Measurements from ENCODE around the gene FXYD1.

FXYD1 gene

DNA sequence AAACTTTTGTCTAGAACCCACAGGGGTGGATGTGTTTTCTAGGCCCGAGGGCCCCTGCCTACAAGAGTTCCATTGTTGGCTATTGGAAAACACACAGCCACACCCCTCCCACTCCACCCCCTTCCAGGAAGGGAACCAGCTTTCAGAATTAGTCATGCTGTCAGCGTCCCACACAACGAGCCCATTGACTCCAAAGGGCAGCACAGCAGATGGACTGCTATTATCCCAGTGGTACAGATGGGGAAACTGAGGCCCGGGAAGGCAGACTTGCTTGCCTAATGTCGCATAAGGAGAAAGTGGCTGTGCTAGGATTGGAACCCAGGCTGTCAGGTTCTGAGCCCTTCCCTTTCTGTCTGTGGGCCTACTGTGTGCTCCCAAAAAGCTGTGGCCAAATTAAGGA lies 31.1 kb upstream of the FXYD1 start:
- DNase-seq, result peak in 41 of 51 donors; percentile 17 to 92 (median 78)

DNA sequence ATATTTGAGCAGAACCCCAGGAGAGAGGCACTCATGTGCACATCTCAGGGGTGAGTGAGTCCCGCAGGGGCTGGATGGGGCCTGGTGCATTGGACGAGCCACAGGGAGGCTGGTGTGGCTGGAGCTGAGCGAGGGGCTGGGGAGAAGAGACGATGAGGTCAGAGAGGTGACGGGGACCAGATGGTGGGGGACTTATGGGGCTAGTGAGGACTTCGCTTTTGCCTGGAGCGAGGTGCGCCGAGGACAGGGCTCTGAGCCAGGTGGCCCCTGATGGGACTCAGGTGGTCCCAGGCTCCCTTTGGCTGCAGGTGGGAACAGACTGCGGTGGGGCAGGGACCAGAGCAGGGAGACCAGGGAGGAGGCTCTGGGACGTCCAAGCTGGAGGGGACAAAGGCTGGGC lies 29.9 kb upstream of the FXYD1 start:
- no peak for DNase-seq

DNA sequence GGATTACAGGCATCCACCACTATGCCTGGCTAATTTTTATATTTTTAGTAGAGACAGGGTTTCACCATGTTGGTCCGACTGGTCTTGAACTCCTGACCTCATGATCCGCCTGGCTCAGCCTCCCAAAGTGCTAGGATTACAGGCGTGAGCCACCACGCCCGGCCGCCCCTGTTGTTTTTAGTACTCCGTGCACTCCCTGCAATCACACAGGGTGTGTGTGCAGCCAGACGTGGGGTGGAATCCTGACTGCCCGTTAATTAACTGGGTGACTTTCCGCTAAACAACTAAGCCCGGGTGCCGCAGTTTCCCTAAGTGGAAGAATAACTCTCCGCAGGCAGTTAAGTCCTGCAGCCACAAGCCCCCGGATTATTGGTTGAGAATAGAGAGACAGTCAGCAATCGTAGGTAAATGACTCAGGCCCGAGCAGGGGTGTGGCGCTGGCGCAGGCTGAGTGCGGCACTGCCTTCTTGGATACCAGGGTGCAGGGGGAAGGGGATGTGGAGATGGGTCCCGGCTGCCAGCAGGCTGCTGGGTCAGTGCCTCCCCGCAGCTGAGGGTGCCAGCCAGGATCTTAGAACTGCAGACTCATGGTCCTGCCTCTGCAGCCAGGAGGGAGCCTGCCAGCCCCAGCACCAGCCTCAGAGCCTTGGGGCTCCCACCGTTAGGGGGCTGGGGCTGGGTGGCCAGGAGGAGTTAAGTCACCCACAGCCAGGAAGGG lies 29.1 kb upstream of the FXYD1 start:
- DNase-seq, result peak in 37 of 51 donors; percentile 24 to 79 (median 55)

DNA sequence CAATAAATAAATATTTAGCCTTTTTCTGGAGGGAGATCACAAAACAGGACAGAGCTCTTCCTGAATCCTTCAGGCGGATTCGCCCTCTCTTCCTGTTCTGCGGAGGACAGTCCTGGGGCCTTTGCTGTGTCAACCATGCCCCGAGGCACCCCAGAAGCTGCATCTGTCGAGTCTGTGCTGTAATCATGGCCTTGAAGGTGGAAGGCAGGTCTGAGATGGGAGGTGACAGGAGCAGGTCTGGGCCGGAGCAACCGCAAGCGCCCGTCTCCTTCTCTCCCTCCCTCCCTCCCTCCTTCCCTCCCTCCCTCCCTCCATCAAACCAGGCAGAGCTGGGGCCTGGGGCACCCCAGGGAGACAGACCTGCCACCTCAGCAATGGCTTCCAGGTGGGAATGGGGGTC lies 27.6 kb upstream of the FXYD1 start:
- peak in 2 of 51 donors; percentile 14 to 18 for DNase-seq

DNA sequence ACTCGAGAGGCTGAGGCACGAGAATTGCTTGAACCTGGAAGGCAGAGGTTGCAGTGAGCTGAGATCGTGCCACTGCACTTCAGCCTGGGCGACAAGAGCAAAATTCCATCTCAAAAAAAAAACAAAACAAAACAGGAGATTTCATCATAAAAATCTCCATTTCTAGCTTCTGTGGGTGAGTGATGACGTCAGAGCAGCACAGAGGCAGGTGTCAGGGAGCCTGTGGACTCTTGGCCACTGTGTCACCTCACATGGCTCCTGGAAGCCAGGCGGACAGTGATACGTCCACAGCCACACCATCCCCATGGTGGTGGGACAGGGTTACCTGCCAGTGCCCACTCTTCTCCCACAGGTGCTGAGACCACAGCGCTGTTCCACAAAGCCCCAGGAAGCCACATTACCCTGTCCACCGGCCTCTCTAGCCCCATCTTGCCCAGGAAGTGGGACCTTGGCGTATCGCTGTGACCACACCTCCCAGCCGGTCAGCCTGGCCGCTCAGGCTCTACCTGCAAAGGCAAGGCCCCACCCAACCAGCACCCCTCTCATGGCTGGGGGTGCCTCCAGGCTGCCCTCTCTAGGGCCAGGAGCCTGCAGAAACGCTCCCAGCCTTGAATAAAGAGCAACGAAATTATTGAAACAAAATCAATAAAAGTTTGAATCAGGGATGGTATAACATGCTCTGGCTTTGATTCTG lies 25.5 kb upstream of the FXYD1 start:
- no peak for DNase-seq

DNA sequence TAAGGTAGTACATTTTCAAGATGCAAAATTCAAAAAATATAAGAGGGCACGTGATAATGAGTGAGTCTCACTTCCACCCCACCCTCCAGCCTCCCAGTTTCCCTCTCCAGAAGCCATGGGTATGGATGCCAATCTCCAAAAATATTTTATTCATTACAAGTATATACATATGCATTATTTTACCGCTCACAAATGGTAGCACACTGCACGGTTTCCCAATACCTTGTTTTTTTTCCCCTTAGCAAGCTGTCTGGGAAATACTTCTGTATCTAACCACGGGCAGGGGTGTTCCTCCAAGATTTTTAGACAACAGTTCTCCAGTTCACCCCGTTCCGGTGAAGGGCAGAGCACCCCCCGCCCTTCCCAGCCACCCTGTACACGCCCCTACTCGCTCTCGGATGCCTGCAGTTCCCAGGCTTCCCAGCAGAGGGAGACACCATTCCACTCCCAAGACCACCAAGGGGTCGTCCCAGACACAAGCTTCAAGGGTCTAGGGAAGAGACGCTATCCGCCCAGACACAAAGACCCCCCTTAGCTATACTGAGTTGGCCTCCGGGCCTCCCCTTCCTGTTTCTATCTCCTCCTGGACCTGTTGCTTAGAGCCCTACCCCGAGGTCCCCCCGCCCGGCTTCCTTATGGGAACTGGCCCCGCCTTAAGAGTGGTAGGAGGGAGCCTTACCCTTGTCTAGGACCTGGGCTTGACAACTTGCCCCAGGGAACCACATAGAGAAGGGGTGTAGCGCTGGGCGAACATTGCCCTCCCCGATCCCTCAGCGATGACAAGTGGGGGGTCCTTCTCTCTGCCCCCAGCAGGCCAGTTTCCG lies 24.1 kb upstream of the FXYD1 start:
- peak in 49 of 51 donors; percentile 34 to 93 (median 80) for DNase-seq

DNA sequence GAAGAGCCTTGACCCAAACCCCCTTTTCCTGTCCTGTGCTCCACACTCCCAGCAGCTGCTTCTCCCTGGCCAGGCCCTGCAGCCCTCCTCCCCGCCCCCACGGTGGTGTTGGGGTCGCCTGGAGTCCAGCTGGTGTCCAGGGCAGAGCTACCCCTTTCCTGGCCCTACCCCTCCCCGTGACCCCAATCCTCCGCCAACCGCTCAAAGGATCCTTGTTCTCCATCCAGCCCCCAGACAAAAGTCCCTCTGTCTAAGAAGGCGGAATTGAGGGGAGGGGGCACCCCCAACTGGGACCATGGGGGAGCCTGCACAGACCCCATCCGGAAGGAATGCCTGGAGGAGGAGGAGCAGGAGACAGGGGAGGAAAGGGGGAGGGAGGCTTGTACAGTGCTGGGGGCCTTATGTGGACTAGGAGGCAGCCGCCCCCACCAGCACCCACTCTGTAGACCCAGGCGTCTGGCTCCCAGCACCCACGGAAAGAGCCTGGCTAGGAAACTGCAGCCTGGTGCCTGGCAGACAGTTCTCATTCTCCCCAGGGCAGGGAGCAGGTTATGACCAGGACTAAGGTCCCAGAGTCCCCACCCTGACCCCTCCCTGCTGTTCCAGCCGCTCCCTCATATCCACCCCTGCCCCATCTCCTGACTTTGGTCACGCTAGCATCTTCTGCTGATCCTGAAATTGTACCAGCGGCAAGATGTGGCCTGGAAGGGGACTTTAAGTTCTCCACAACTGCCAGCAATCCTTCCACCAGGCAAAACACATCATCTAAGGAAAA lies 23.3 kb upstream of the FXYD1 start, which contains the start of gene FXYD3:
FXYD3 (plus strand) TSS at position 647 of the 775 bp plus-strand sequence. CDS start 3,554 bp downstream, outside the sequence.
- DNase-seq, result peak in 48 of 51 donors; percentile 45 to 94 (median 81)

DNA sequence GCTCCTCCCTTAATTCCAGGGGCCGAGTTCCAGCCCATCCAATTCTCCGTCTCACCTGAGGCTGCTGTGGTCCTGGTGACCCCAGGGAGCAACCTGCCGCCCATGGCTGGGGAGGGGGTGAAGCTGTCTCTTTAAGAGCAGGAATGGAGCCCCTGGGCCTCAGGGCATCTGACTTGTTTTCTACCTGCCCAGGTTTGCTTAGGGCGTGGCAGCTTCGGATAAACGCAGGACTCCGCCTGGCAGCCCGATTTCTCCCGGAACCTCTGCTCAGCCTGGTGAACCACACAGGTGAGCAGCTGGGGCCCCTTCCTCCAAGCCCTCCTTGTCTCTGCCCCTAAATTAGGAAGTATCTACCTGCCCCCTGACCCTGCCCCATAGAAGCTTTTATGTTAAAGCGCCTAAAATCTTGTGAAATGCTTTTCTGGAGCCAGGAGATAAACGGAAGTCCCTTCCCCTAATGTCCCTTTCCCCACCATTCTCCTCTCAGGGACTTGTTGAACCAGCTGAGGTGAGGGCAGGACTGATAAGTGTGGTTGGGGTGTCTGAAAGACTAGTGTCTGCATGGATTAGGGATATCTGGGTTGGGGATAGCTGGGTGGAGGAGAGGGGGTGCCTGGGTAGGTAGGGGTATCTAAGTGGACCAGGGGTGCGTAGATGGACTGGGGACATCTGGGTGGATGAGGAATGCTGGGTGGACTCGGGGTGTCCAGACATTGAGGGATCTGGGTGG lies 22.4 kb upstream of the FXYD1 start:
- DNase-seq, result peak in 1 of 51 donors; percentile 13

DNA sequence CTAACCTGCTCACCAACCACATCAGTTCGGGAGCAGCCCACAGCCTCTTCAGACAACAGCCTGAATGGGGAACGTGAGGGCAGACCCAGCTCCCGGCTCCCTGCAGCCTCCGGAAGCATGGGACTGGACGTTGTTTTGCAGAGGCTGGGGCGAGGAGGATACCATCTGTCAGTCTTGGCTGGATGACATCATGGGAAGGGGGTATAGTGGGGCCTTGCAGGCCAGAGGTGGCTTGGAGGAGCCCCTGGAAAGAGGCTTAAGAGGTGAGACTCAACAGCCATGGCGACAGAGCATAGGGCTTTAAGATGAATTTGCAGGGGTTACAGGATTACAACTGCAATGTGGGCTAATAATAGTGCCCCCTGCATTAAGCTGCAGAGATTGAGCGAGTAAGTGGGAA lies 21.5 kb upstream of the FXYD1 start:
- peak in 1 of 51 donors; percentile 14 for DNase-seq

DNA sequence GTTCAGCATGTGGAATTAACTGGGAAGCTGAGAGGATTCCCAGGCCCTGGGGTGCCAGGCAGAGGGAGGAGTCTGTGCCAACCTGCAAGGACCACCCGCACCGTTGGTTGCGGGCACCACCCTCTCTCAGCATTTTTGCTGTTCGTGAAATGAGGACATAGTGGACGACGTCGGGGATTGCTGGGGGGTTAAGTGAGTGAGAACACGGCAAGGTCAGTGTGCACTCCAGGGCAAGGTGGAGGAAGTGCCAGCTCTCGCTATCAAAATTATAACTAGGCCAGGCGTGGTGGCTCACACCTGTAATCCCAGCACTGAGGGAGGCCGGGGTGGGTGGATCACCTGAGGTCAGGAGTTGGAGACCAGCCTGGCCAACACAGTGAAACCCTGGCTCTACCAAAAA lies 20.8 kb upstream of the FXYD1 start:
- DNase-seq, result no peak

DNA sequence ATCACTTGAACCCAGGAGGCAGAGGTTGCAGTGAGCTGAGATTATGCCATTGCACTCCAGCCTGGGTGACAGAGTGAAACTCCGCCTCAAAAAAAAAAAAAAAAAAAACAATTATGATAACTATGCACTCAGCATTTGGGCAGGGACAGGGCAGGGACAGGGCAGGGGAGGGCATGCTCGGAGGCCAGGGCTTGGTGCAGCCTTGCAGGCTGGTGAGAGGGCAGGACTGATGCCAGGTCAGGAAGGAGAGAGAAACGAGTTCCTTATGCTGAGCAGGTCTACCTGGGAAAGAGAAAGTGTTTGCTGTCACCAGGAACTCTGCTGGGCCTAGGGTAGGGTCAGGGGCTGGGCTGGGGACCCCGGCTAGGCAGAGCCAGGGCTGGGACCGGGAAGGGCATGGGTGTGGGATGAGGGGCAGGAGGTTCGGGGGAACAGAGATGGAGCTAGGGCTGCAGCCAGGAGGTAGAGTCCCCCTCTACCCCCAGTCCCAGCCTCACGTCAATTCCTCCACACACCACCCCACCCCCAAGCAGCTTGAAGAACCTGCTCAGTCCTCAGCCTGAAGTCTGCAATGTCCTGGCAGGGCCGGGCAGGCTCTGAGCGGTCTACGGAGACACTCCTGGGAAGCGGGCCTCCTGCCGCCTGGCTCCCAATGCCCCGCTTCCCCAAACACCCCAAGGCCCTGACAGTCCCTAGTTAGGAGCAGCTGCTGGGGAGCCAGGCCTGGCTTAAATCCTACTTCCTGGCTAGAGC lies 20.2 kb upstream of the FXYD1 start:
- no peak for DNase-seq

DNA sequence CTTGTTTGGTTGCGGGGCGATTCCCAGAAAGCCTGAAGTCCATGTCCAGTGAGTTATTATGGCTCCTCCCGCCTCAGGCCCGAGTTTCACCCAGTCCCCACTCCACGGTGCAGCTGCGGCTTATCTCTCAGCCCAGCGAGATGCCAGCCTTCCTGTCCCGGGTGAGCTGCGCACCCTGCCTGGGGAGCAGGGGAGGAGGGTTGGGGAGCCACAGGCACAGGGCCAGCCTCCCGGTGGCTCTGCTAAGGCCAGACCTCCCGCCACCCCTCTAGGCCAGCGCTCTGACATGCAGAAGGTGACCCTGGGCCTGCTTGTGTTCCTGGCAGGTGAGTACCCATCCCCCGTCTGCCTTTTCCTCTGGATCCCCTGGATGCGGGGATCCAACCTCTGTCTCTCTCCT lies 19.5 kb upstream of the FXYD1 start:
- no peak for DNase-seq

DNA sequence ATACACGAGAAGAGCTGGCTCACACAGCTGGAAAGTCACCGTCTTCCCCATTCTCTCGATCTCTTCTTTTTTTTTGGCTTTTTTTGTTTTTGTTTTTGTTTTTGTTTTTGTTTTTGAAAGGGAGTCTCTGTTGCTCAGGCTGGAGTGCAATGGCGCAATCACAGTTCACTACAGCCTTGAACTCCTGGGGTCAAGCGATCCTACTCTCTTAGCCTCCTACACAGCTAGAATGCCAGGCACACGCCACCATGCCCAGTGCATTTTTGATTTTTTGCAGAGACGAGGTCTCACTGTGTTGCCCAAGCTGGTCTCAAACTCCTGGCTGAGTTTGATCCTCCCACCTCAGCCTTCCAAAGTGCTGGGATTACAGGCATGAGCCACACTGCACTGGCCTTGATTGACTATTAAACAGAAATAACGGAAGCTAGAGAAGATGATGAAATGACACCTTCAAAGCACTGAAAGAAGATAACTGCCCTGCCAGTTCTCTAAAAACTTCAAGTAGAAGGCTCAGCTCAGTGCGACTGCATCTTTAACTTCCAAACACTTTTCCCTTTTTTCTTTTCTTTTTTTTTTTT lies 19.0 kb upstream of the FXYD1 start:
- no peak for DNase-seq

DNA sequence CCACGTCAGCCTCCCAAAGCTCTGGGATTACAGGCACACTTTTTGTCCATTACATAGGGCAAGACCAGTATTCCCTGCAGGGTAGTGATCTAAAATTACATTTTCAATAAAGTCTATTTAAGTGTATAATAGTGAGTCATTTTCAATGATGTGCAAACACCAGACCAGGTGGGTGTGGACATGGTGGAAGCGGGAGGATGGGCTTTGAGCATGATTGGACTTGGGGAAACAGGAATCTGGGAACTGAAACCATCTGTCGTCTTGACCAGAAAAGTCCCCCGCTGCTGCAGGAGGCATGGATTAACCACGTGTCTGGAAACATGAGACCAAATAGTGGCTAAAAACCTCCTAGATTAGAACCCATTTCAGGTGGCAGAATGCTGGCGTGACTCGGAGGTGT lies 18.1 kb upstream of the FXYD1 start:
- peak in 4 of 51 donors; percentile 12 to 36 (median 20) for DNase-seq

DNA sequence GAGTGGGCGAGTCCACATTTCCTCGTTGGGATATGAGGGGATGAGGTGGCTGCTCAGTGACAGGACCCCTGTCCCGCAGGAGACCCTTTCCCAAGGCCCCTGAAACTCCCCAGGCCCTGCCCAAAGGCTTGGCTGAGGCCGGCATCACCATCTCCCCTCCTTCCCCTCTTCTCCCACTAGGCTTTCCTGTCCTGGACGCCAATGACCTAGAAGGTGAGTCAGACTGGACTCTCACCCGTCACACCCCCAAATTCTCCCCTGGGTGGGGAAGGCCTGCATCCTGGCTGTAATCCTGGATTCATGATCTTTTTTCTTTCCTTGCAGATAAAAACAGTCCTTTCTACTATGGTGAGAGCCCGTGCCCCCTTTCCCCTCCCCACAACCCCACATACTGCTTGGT lies 17.7 kb upstream of the FXYD1 start:
- no peak for DNase-seq

DNA sequence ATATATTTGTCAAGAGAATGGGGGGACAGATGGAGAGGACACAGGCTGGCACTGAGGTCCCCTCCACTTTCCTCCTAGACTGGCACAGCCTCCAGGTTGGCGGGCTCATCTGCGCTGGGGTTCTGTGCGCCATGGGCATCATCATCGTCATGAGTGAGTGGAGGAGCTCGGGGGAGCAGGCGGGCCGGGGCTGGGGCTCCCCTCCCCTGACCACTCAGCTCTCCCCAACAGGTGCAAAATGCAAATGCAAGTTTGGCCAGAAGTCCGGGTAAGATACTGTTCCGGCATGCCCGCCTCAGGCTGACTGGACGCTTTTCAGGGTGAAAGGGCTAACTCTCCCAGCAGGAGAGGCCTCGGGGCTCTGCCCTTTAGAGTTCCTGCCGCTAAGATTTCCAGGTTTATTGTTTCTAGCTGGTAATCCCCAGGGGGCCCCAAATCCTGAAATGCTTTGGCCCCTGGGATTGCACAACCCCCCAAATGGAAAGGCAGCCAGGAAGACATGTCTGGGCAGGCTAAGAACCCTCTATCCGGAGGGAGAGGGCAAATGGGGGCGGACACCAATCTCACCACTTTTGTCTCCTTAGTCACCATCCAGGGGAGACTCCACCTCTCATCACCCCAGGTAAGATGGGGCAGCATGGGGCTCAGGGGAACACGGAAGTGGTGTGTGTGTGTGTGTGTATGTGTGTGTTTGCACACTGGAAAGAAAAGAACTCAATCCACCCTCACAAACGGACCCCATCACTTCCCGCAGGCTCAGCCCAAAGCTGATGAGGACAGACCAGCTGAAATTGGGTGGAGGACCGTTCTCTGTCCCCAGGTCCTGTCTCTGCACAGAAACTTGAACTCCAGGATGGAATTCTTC lies 15.7 kb upstream of the FXYD1 start:
- peak in 2 of 51 donors; percentile 13 to 28 for DNase-seq

DNA sequence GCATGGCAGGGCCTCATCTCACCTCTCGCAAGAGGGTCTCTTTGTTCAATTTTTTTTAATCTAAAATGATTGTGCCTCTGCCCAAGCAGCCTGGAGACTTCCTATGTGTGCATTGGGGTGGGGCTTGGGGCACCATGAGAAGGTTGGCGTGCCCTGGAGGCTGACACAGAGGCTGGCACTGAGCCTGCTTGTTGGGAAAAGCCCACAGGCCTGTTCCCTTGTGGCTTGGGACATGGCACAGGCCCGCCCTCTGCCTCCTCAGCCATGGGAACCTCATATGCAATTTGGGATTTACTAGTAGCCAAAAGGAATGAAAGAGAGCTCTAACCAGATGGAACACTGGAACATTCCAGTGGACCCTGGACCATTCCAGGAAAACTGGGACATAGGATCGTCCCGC lies 15.1 kb upstream of the FXYD1 start:
- peak in 19 of 51 donors; percentile 18 to 57 (median 30) for DNase-seq
